Measurements from ENCODE around the gene PEMT. TPM values are rescaled to one million over a fixed set of nuclear protein-coding genes. Genes with fewer than 3 reads are reported as not detected.

PEMT gene
- total RNA-seq, 2 experiments from 2014 or later = 30.4 to 32.3 TPM

DNA sequence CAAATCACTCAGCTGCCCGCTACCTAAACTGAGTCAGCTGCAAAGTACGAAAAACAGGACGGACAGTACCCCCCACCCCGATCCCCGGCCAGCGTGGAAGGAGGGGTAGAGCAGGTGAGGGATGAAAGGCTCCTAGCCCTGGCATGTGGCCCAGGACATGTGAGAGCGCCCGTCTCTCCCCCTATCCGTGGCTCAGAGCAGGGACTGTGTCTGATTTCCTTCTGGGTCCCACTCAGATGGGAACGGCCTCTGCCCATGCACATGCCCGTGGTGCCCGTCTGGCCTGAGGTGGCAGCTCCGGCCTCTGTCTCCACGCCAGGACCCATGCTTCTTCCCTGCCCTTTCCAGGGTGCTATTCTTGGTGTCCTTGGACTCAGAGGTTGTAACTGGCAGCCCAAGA lies 65.1 kb downstream of the PEMT start:
- H3K4me3 Mint-ChIP-seq = no peak overlapping the region
- intact Hi-C loops (cut with DNase I, micrococcal nuclease) = no loop called here
- DNase-seq (no peak), ATAC-seq (no peak)
- no peaks in the 10 kb centered on the region for H3K27me3 Mint-ChIP-seq
- CTCF ChIA-PET = interaction anchor here (1.5 kb wide), 1 partner anchor 116 kb away, joined by 3 read pairs; no protein-coding TSS in a partner anchor
- POLR2A ChIA-PET = no interaction called here
- no peaks in the 10 kb centered on the region for H3K9me3 Mint-ChIP-seq (ENCODE audit: low read depth)
- H3K27ac Mint-ChIP-seq = no peak overlapping the region
- H3K36me3 Mint-ChIP-seq (ENCODE audit: low read depth) = no peaks in the 10 kb centered on the region
- H3K4me1 Mint-ChIP-seq = no peaks in the 10 kb centered on the region

DNA sequence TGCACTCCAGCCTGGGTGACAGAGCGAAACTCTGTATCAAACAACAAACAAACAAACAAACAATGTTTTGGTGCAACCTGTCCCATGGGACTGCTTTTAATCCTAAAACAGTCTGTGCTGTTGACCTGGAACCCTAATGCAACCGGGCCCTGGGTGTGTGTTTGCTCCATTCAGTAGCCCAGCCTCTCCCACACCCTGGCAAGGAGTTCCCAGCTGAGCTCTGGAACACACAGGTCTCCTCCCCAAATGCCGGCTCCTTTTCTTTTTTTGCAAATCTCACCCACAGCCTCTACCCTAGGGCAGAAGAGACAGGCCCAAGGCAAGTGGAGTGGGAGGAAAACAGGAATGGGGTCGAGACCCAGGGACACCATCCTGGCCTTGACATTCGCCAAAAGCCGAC lies 65.6 kb downstream of the PEMT start:
- ChIA-PET POLR2A (no interaction called here), CTCF (interaction anchor here (1.5 kb wide), 1 partner anchor 116 kb away, joined by 3 read pairs; no protein-coding TSS in a partner anchor)
- intact Hi-C loops (cut with DNase I, micrococcal nuclease) = no loop called here
- Mint-ChIP-seq H3K27ac (no peak overlapping the region), H3K4me1 (no peaks in the 10 kb centered on the region), H3K4me3 (no peak overlapping the region), H3K27me3 (no peaks in the 10 kb centered on the region), H3K9me3 (ENCODE audit: low read depth) (no peaks in the 10 kb centered on the region), H3K36me3 (ENCODE audit: low read depth) (no peaks in the 10 kb centered on the region)
- no peak for DNase-seq
- no peak for ATAC-seq

- intact Hi-C loops (cut with DNase I, micrococcal nuclease) = no loop called here
- Mint-ChIP-seq H3K9me3 (ENCODE audit: low read depth) (no peaks in the 10 kb centered on the region), H3K4me3 (no peak overlapping the region), H3K36me3 (ENCODE audit: low read depth) (no peaks in the 10 kb centered on the region), H3K27me3 (no peaks in the 10 kb centered on the region), H3K27ac (no peak overlapping the region), H3K4me1 (no peaks in the 10 kb centered on the region)
- CTCF ChIA-PET = interaction anchor here (1.5 kb wide), 1 partner anchor 117 kb away, joined by 3 read pairs; no protein-coding TSS in a partner anchor
- POLR2A ChIA-PET = interaction anchor here (0.7 kb wide), 1 partner anchor 98 kb away, joined by 3 read pairs; no protein-coding TSS in a partner anchor
- DNase-seq (no peak), ATAC-seq (no peak)
Measured at GRCh38 chr17:17525311-17525710, 66.2 kb downstream of the PEMT start.

DNA sequence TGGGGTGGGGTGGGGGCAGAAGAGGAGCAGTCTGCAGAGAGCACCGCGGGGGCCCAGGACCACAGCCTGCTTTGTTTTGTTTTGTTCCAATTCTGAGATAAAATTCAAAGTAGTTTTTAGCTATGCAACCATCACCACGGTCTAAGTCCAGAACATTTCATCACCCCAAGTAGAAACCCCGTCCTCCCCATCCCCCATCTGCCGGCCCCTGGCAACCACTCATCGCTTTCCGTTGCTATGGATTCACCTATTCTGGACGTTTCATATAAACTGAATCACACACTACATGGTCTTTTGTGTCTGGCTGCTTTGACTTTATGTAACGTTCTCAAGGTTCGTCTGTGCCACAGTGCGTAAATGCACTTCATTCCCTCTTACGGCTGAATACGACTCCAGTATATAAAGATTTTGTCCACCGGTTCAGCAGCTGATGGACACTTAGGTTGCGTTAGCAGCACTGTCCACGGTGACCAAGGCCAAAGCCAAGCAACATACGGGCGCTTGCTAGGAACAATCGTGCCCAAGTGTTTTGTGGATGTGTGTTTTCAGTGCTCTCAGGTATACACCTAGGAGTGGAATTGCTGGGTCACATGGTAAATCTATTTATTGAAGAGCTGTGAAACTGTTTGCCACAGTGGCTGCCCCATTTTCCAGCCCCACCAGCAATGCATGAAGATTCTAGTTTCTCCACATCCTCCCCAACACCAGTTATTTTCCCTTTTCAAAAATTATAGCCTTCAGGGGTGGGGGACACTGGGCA lies 67.6 kb downstream of the PEMT start:
- Mint-ChIP-seq H3K36me3 (ENCODE audit: low read depth) (no peaks in the 10 kb centered on the region), H3K27ac (no peak overlapping the region), H3K9me3 (ENCODE audit: low read depth) (no peaks in the 10 kb centered on the region), H3K4me3 (no peak overlapping the region), H3K27me3 (no peaks in the 10 kb centered on the region), H3K4me1 (no peaks in the 10 kb centered on the region)
- ATAC-seq (no peak), DNase-seq (no peak)
- ChIA-PET CTCF (interaction anchor here (1.1 kb wide), 1 partner anchor 45 kb away, joined by 3 read pairs; no protein-coding TSS in a partner anchor), POLR2A (no interaction called here)
- intact Hi-C loops (cut with DNase I, micrococcal nuclease) = no loop called here

DNA sequence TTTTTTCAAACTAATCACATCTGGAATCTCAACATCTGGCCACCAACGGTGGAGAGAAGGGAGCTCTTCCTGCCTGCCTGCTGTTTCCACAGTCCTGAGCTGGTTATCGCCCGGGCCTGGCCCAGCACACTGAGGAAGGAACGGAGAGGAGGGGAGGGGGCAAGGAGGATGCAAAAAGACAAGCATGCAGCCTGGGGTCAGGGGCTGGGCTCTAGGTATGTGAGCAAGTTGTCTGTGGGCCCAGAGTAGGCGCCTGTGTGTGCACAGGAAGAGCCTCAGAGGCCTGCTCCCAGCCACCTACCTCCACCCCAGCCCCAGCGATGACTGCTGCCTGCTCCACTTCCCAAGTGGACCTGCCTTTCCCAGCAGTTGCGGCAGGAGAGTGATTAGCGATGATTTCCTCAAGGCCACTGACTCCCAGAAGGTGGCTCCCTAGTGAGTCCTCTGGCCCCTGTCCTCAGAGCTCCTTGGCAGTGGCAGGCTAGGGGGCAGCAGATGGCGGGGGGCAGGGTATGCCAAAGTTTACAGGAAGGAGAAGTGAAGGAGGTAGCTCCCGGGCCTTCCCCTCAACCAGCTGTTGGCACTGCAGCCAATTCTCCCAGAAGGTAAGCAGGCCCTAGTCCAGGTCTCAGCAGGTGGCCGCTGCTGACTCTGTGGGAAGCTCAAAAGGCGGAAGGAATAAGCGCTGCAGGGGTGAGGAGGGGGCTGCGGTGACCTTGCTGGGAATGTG lies 68.3 kb downstream of the PEMT start:
- no peak overlapping the region for H3K4me3 Mint-ChIP-seq
- ChIA-PET CTCF (interaction anchor here (1.1 kb wide), 1 partner anchor 46 kb away, joined by 3 read pairs; no protein-coding TSS in a partner anchor), POLR2A (no interaction called here)
- no peak overlapping the region for H3K27ac Mint-ChIP-seq
- DNase-seq (no peak), ATAC-seq (no peak)
- H3K9me3 Mint-ChIP-seq (ENCODE audit: low read depth) = no peaks in the 10 kb centered on the region
- H3K36me3 Mint-ChIP-seq (ENCODE audit: low read depth) = no peaks in the 10 kb centered on the region
- intact Hi-C loops (cut with DNase I, micrococcal nuclease) = no loop called here
- no peaks in the 10 kb centered on the region for H3K27me3 Mint-ChIP-seq
- no peaks in the 10 kb centered on the region for H3K4me1 Mint-ChIP-seq

DNA sequence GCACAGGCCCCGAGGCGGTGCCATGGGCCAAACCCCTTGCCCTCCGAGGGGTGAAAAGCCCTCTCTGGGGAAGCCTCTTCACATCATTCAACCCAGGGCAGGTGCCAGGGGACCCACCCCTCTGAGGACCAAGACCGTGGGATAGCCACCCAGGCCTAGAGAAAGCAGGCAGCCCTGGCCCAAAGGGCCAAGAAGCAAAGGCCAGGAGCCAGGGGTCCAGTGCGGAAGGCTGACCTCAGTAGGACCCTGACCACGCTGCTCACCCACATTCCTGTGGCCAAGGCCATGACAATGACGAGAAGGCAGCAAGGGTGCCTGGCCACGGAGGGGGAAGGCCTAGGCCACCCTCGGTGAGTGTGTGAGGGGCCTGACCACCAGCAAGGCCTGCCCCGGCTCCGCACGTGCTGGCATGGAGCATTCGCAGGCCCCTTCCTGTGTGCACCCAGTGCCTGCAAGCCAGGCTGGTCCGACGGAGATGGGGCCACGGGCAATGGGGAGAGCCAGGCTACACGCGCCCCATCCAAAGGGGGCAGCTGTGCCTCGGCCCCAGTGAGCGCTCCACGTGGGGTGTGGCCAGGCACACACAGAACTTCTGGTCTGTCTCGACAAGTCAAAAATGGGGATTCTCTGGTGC lies 70.8 kb downstream of the PEMT start:
- H3K4me1 Mint-ChIP-seq = peaks cover 3% of the 10 kb centered on the region
- ChIA-PET CTCF (interaction anchor here (0.8 kb wide), 1 partner anchor 118 kb away, joined by 3 read pairs; no protein-coding TSS in a partner anchor), POLR2A (no interaction called here)
- intact Hi-C loops (cut with DNase I, micrococcal nuclease) = no loop called here
- no peaks in the 10 kb centered on the region for H3K9me3 Mint-ChIP-seq (ENCODE audit: low read depth)
- no peak for DNase-seq
- H3K36me3 Mint-ChIP-seq (ENCODE audit: low read depth) = no peaks in the 10 kb centered on the region
- no peaks in the 10 kb centered on the region for H3K27me3 Mint-ChIP-seq
- no peak for ATAC-seq
- H3K4me3 Mint-ChIP-seq = no peak overlapping the region
- H3K27ac Mint-ChIP-seq = no peak overlapping the region

DNA sequence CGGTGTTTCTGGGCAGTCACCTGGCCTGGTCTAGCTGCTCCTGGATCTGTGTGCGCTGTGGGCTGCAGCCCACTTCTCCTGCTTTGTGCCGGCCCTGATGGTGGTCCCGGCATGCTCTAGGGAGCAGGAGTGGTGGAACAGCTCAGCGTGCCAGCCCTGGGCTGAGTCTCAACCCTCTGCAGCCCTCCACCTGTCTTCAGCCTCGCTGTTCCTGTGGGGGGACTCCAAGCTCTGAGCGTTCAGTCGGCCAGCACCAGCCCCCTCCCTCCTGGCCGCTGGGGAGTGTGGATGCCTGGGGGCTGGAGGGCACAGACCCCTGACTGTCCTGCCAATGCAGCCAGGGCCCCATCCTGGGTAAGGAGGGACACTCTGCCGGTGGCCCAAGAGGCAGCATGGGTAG lies 71.6 kb downstream of the PEMT start:
- CTCF ChIA-PET = interaction anchor here (0.6 kb wide), 1 partner anchor 161 kb away, joined by 3 read pairs; no protein-coding TSS in a partner anchor
- POLR2A ChIA-PET = no interaction called here
- H3K4me3 Mint-ChIP-seq = no peak overlapping the region
- H3K27ac Mint-ChIP-seq = no peak overlapping the region
- H3K4me1 Mint-ChIP-seq = peaks cover 3% of the 10 kb centered on the region
- no peaks in the 10 kb centered on the region for H3K36me3 Mint-ChIP-seq (ENCODE audit: low read depth)
- ATAC-seq (no peak), DNase-seq (no peak)
- no peaks in the 10 kb centered on the region for H3K9me3 Mint-ChIP-seq (ENCODE audit: low read depth)
- intact Hi-C loops (cut with DNase I, micrococcal nuclease) = no loop called here
- no peaks in the 10 kb centered on the region for H3K27me3 Mint-ChIP-seq

DNA sequence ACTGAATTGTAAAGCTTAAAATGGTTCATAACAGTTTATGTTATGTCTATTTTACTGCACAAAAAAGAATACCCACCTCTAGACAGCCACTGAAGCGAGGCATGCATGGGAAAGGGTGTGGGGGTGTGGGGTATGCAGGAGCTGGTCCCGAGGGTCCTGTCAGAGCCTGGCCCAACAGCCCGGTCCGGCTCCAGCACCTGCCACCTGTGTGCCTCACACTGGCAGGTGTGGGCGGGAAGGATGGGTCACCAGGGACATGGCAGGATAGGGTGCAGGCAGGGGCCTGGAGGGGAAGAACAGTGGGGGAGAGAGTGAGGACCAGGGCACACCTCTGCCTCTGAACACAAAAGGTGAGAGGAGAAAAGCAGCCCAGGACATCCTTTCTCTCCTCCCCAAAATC lies 72.6 kb downstream of the PEMT start:
- Mint-ChIP-seq H3K4me1 (peaks cover 3% of the 10 kb centered on the region), H3K27me3 (no peaks in the 10 kb centered on the region), H3K4me3 (no peak overlapping the region), H3K36me3 (ENCODE audit: low read depth) (no peaks in the 10 kb centered on the region), H3K9me3 (ENCODE audit: low read depth) (no peaks in the 10 kb centered on the region), H3K27ac (no peak overlapping the region)
- CTCF ChIA-PET = interaction anchor here (0.6 kb wide), 1 partner anchor 379 kb away, joined by 3 read pairs; no protein-coding TSS in a partner anchor
- DNase-seq = no peak
- POLR2A ChIA-PET = no interaction called here
- intact Hi-C loops (cut with DNase I, micrococcal nuclease) = no loop called here
- ATAC-seq = no peak

DNA sequence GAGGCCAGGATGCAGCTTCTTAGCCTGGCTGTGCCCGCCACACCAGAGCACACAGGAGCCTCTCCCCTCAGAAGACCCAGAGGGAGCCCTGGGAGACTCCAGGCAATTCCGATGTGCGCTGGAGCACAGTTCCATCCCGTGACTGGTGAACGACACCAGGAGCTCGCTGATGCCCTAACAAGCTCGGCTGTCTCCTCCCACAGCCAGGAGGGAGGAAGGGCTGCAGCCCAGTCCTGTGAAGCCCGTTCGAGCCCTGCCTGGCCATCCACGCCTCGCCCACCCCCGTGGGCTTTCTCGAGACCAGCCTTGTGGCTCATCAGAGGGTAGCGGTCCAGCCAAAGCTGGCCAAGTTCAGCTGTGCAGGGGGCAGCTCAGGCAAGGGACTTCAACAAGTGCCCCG lies 73.5 kb downstream of the PEMT start:
- CTCF ChIA-PET = no interaction called here
- POLR2A ChIA-PET = no interaction called here

GRCh38 chr17:17516941-17517720 lies 74.4 kb downstream of the PEMT start:
- Mint-ChIP-seq H3K4me1 (peaks cover 3% of the 10 kb centered on the region), H3K27me3 (no peaks in the 10 kb centered on the region), H3K9me3 (ENCODE audit: low read depth) (no peaks in the 10 kb centered on the region), H3K4me3 (no peak overlapping the region), H3K36me3 (ENCODE audit: low read depth) (no peaks in the 10 kb centered on the region), H3K27ac (no peak overlapping the region)
- POLR2A ChIA-PET = no interaction called here
- CTCF ChIA-PET = interaction anchor here (0.7 to 1.6 kb wide), 2 partner anchors 96 to 352 kb away, joined by 3 to 4 read pairs; no protein-coding TSS in a partner anchor
- intact Hi-C loops (cut with DNase I, micrococcal nuclease) = no loop called here
- ATAC-seq (no peak), DNase-seq (no peak)

More for the DNA sequence above, 73.5 kb downstream of the PEMT start:
- no peak for DNase-seq
- peaks cover 3% of the 10 kb centered on the region for H3K4me1 Mint-ChIP-seq
- intact Hi-C loops (cut with DNase I, micrococcal nuclease) = no loop called here
- H3K27ac Mint-ChIP-seq = no peak overlapping the region
- no peak for ATAC-seq
- no peak overlapping the region for H3K4me3 Mint-ChIP-seq
- H3K36me3 Mint-ChIP-seq (ENCODE audit: low read depth) = no peaks in the 10 kb centered on the region
- no peaks in the 10 kb centered on the region for H3K9me3 Mint-ChIP-seq (ENCODE audit: low read depth)
- no peaks in the 10 kb centered on the region for H3K27me3 Mint-ChIP-seq

All from activated CD4-positive, alpha-beta T cell treated with anti-CD3 and anti-CD28 coated beads for 36 hours (primary cell).